IMR-90 (cell line): ENCODE data around the gene SNAPC2. TPM values are rescaled to one million over a fixed set of nuclear protein-coding genes. Genes with fewer than 3 reads are reported as not detected.

Experiments
- ATAC-seq: fragments of 200-7000 bp; cut with Tn5 transposase; 2 replicates; pipeline ENCODE4 v1.9.1; 2020; ENCODE audit warnings: low read depth, mild to moderate bottlenecking, moderate library complexity
- Bru-seq: library from RNA; stranded (reverse); fragments of 400-500 nt; gene quantifications from one replicate; lab custom pipeline; 2021; lab: Mats Ljungman, UMichigan
- BruChase-seq, 2 experiments: library from RNA; stranded (reverse); fragments of 400-500 nt; gene quantifications; one replicate each; lab custom pipeline; 2021; lab: Mats Ljungman, UMichigan
- BruUV-seq: library from RNA; stranded (reverse); fragments of 400-500 nt; replicated peaks from 2 replicates; lab custom pipeline; 2021; lab: Mats Ljungman, UMichigan
- CTCF ChIA-PET: fragments of 300-600 bp; formaldehyde crosslinking; extraction: SDS; loops from one replicate; lab custom pipeline; 2021; ENCODE audit warnings: antibody characterized with exemption; lab: Yijun Ruan, JAX
- POLR2A ChIA-PET: fragments of 300-600 bp; sonication (Branson Sonifier 250); formaldehyde crosslinking; loops from one replicate; lab custom pipeline; 2022; ENCODE audit warnings: antibody characterized with exemption; ENCODE audit not compliant: unreplicated experiment; lab: Charles Lee
- DNase-seq: peaks from one replicate; pipeline ENCODE4 v3.0.0; 2013
- H2AFZ ChIP-seq: replicated peaks from 2 replicates; pipeline ENCODE3; 2013; ENCODE audit warnings: low read length, mild to moderate bottlenecking; ENCODE audit not compliant: poor library complexity
- H2AK5ac ChIP-seq: 2 replicates; pipeline ENCODE4 v1.6.1; 2013; ENCODE audit warnings: low read depth, low read length, inconsistent platforms
- H2AK9ac ChIP-seq: replicated peaks from 2 replicates; pipeline ENCODE3; 2013; ENCODE audit warnings: mild to moderate bottlenecking, low read depth, low read length, moderate library complexity; ENCODE audit not compliant: poor library complexity
- H2BK120ac ChIP-seq: 2 replicates; pipeline ENCODE4 v1.6.1; 2013; ENCODE audit warnings: low read depth, low read length, inconsistent platforms
- H2BK15ac ChIP-seq: 3 replicates; pipeline ENCODE4 v1.6.1; 2013; ENCODE audit warnings: low read depth, low read length, inconsistent platforms
- H2BK20ac ChIP-seq: 2 replicates; pipeline ENCODE4 v1.6.1; 2013; ENCODE audit warnings: low read depth, mild to moderate bottlenecking, inconsistent platforms, low read length, moderate library complexity
- H2BK5ac ChIP-seq: 2 replicates; pipeline ENCODE4 v1.6.1; 2013; ENCODE audit warnings: mild to moderate bottlenecking, low read depth, low read length, inconsistent platforms; ENCODE audit not compliant: poor library complexity, severe bottlenecking
- H3K14ac ChIP-seq: replicated peaks from 2 replicates; pipeline ENCODE4 v1.6.1; 2013; ENCODE audit warnings: low read depth, low read length, inconsistent platforms
- H3K18ac ChIP-seq: 2 replicates; pipeline ENCODE4 v1.6.1; 2013; ENCODE audit warnings: low read depth, low read length, control low read depth
- H3K23ac ChIP-seq: 2 replicates; pipeline ENCODE4 v1.6.1; 2013; ENCODE audit warnings: low read depth, low read length, inconsistent platforms
- H3K27ac ChIP-seq: 2 replicates; pipeline ENCODE4 v1.5.1; 2013; ENCODE audit warnings: mild to moderate bottlenecking, control low read depth, low read length; ENCODE audit not compliant: insufficient read depth
- H3K27me3 ChIP-seq: 2 replicates; pipeline ENCODE4 v1.6.1; 2013; ENCODE audit warnings: low read length; ENCODE audit not compliant: control insufficient read depth, insufficient read depth
- H3K36me3 ChIP-seq: 2 replicates; pipeline ENCODE4 v1.6.1; 2013; ENCODE audit warnings: low read length, mixed read lengths; ENCODE audit not compliant: control insufficient read depth, insufficient read depth
- H3K4ac ChIP-seq: 2 replicates; pipeline ENCODE4 v1.6.1; 2013; ENCODE audit warnings: low read depth, low read length, inconsistent platforms
- H3K4me1 ChIP-seq: 2 replicates; pipeline ENCODE4 v1.6.1; 2013; ENCODE audit warnings: low read length, mixed read lengths; ENCODE audit not compliant: control insufficient read depth, insufficient read depth
- H3K4me2 ChIP-seq: 2 replicates; pipeline ENCODE4 v1.6.1; 2013; ENCODE audit warnings: low read depth, mild to moderate bottlenecking, control low read depth, low read length, moderate library complexity
- H3K4me3 ChIP-seq: 2 replicates; pipeline ENCODE4 v1.5.1; 2013; ENCODE audit warnings: low read depth, mild to moderate bottlenecking, control low read depth, low read length, moderate library complexity; ENCODE audit not compliant: insufficient read depth
- H3K56ac ChIP-seq: 2 replicates; pipeline ENCODE4 v1.6.1; 2013; ENCODE audit warnings: low read length, inconsistent platforms; ENCODE audit not compliant: insufficient read depth; ENCODE audit errors: extremely low read depth
- H3K79me1 ChIP-seq, 2 experiments: 2 replicates each; pipeline ENCODE4 v1.6.1; 2013; ENCODE audit warnings: low read length in 2 of 2, inconsistent platforms in 1 of 2, low read depth in 1 of 2
- H3K9ac ChIP-seq: 2 replicates; pipeline ENCODE4 v1.6.1; 2013; ENCODE audit warnings: low read depth, low read length, control low read depth
- H3K9me1 ChIP-seq: 2 replicates; pipeline ENCODE4 v1.6.1; 2013; ENCODE audit warnings: low read length, inconsistent platforms; ENCODE audit not compliant: insufficient read depth
- H3K9me3 ChIP-seq: 2 replicates; pipeline ENCODE4 v1.6.1; 2013; ENCODE audit warnings: low read length; ENCODE audit not compliant: control insufficient read depth, insufficient read depth
- H4K20me1 ChIP-seq: 2 replicates; pipeline ENCODE4 v1.6.1; 2013; ENCODE audit warnings: low read length, inconsistent platforms; ENCODE audit not compliant: insufficient read depth
- H4K5ac ChIP-seq: 2 replicates; pipeline ENCODE4 v1.6.1; 2013; ENCODE audit warnings: mild to moderate bottlenecking, low read depth, low read length, control low read depth
- H4K8ac ChIP-seq, 2 experiments: 2 replicates each; pipeline ENCODE4 v1.6.1; 2013; ENCODE audit warnings: low read depth in 2 of 2, low read length in 2 of 2, control low read depth in 1 of 2, inconsistent platforms in 1 of 2
- H4K91ac ChIP-seq: 2 replicates; pipeline ENCODE4 v1.6.1; 2013; ENCODE audit warnings: low read depth, low read length, inconsistent platforms; ENCODE audit not compliant: insufficient read depth
- BHLHE40 ChIP-seq: fragments of 150-350 bp; IDR thresholded peaks from 2 replicates; pipeline ENCODE4 v1.6.1; 2016; ENCODE audit warnings: mild to moderate bottlenecking, low read depth, low read length
- MAZ ChIP-seq: IDR thresholded peaks from 2 replicates; pipeline ENCODE4 v1.6.1; 2012; ENCODE audit warnings: low read depth, mild to moderate bottlenecking, low read length, improper control_type of control experiment, moderate library complexity, borderline replicate concordance
- MXI1 ChIP-seq: IDR thresholded peaks from 2 replicates; pipeline ENCODE4 v1.6.1; 2012; ENCODE audit warnings: low read depth, mild to moderate bottlenecking, low read length, moderate library complexity, borderline replicate concordance
- USF2 ChIP-seq: fragments of 150-350 bp; IDR thresholded peaks from 2 replicates; pipeline ENCODE4 v1.6.1; 2017; ENCODE audit warnings: mild to moderate bottlenecking, antibody characterized with exemption, low read length, low read depth
- WGBS, 2 experiments: methylation state at CpG; one replicate each; pipeline versions ENCODE4 v1.1.5 to v1.1.7; 2013; ENCODE audit warnings: missing lambda C conversion rate in 2 of 2; ENCODE audit not compliant: insufficient read length in 1 of 2; ENCODE audit errors: extremely low coverage in 2 of 2; 5-methylcytosine and 5-hydroxymethylcytosine counted together
- dilution Hi-C: fragments of 300-500 bp; cut with HindIII; formaldehyde crosslinking; loops from one replicate; pipeline ENCODE4 v1.14.3; 2018; ENCODE audit warnings: low sequenced_read_pairs; ENCODE audit not compliant: unreplicated experiment
- in situ Hi-C: fragments of 300-500 bp; cut with MboI; formaldehyde crosslinking; loops from 3 replicates; pipeline ENCODE4 v1.14.3; 2019; ENCODE audit warnings: low sequenced_read_pairs, inconsistent platforms, mixed read lengths
- intact Hi-C: fragments of 100-400 bp; cut with micrococcal nuclease; formaldehyde crosslinking; loops from 2 replicates; pipeline ENCODE4 v1.10.0; 2022
- long read RNA-seq: library from polyadenylated mRNA; unstranded; transcript quantifications from one replicate; pipeline ENCODE4 v2.0.0, GENCODE V29; 2021; ENCODE audit not compliant: unreplicated experiment
- polyA plus RNA-seq, 3 experiments: library from polyadenylated mRNA; depleted of rRNA; stranded (reverse); fragments of >200 nt; gene quantifications; 2 replicates each; pipeline ENCODE4 v1.2.3, GENCODE V29; 2012; ENCODE audit warnings: low replicate concordance in 1 of 3
- total RNA-seq: library from RNA; depleted of rRNA; stranded (reverse); fragments of >200 nt; gene quantifications from 2 replicates; pipeline ENCODE4 v1.2.3, GENCODE V29; 2012; rRNA removed

SNAPC2 gene
- total RNA-seq (12.5 TPM in 2 replicates), polyA plus RNA-seq (2012; rRNA removed) (29.2 and 34.9 TPM in 2 replicates), Bru-seq, nascent RNA (percentile 42 among the genes with signal in this experiment), BruChase-seq, experiment 1, labeled RNA remaining after a 6-hour chase (percentile 50 among the genes with signal in this experiment), BruChase-seq, experiment 2, labeled RNA remaining after a 2-hour chase (percentile 48 among the genes with signal in this experiment)
- polyA plus RNA-seq (2012; cell fraction: cytosol; rRNA removed), result 25.5 and 35.6 TPM in 2 replicates
- polyA plus RNA-seq (2012; cell fraction: nucleus; rRNA removed; ENCODE audit: low replicate concordance), result 14.1 and 27.5 TPM in 2 replicates
- long read RNA-seq, transcript SNAPC2-201 (5 exons, 1,542 nt), result major isoform, 18 of 40 reads
- long read RNA-seq, transcript SNAPC2-206 (5 exons, 1,413 nt), result minor isoform, 7 of 40 reads
- long read RNA-seq, partial matches to known transcripts, result 13 of 40 reads
- long read RNA-seq, other reads (novel, unspliced or antisense), result 2 of 40 reads

GRCh38 chr19:7919610-7920518 is at the start of gene SNAPC2:
SNAPC2 (plus strand) TSS chr19:7920338; CDS start chr19:7920367, 29 bp downstream.
- peak within 1 kb of the TSS; percentile 95 for H2AK5ac ChIP-seq

More at GRCh38 chr19:7919610-7920518, at the start of gene SNAPC2:
- ATAC-seq (peak; percentile 71), DNase-seq (peak; percentile 91)
- H3K18ac ChIP-seq, result peak within 1 kb of the TSS; percentile 54
- peak within 1 kb of the TSS; percentile 72 for H2BK120ac ChIP-seq
- H3K9me3 ChIP-seq, result no peaks in the 10 kb centered on the region
- H3K4me2 ChIP-seq, result peak within 1 kb of the TSS; percentile 93
- peak within 1 kb of the TSS; percentile 99 to 100 for H4K8ac ChIP-seq
- H2AK9ac ChIP-seq, result peak within 1 kb of the TSS; percentile 99
- H3K14ac ChIP-seq, result peak within 1 kb of the TSS; percentile 99
- dilution Hi-C loops (no loop called here), intact Hi-C loops (no loop called here), in situ Hi-C loops (no loop called here)
- BruUV-seq, result no TSS peak
- H3K23ac ChIP-seq, result peak within 1 kb of the TSS; percentile 98
- peaks cover 9% of the 10 kb centered on the region for H3K9me1 ChIP-seq
- H3K79me1 ChIP-seq, result peaks cover 0 to 19% of the 10 kb centered on the region in 2 experiments; a peak in 2 of 4 replicates
- peaks cover 7% of the 10 kb centered on the region; the same call in 1 of the 2 replicates for H3K36me3 ChIP-seq
- TF ChIP-seq MAZ (peak; percentile 68), USF2 (no peak), BHLHE40 (peak; percentile 35), MXI1 (peak; percentile 52; the same call in 1 of the 2 replicates)
- peak within 1 kb of the TSS; percentile 92 for H3K4me3 ChIP-seq
- H3K27ac ChIP-seq, result peak within 1 kb of the TSS; percentile 84
- ChIA-PET POLR2A (interaction anchor here (1.7 kb wide), 2 partner anchors 11 to 16 kb away, joined by 4 to 5 read pairs; partner anchors contain the start of gene MAP2K7), CTCF (interaction anchor here (1.0 to 1.7 kb wide), 4 partner anchors 10 to 26 kb away, joined by 3 to 6 read pairs (median 5); partner anchors contain the start of gene MAP2K7)
- peak within 1 kb of the TSS; percentile 79 for H3K56ac ChIP-seq
- peak within 1 kb of the TSS; percentile 84 for H2BK20ac ChIP-seq
- peaks cover 11% of the 10 kb centered on the region for H4K20me1 ChIP-seq
- H3K4ac ChIP-seq, result peak within 1 kb of the TSS; percentile 99
- H2BK15ac ChIP-seq, result peak within 1 kb of the TSS; percentile 90
- H2BK5ac ChIP-seq, result peak within 1 kb of the TSS; percentile 91
- peaks cover 21% of the 10 kb centered on the region for H3K4me1 ChIP-seq
- WGBS, 2 experiments, result 10% methylated on average over 42 of the region's 62 CpGs; no CpG with 5 or more reads in 1 of the 2 experiments
- peaks cover 11% of the 10 kb centered on the region for H3K27me3 ChIP-seq
- H4K5ac ChIP-seq, result peak within 1 kb of the TSS; percentile 90
- peak within 1 kb of the TSS; percentile 80 for H3K9ac ChIP-seq
- H4K91ac ChIP-seq, result peak within 1 kb of the TSS; percentile 95
- peak within 1 kb of the TSS; percentile 100 for H2AFZ ChIP-seq
